SU-DHL-6 (cell line): ENCODE results near the gene ZNF618.

Experiments
- CTCF ChIP-seq: fragments of 200-600 bp; sonication (generic); IDR thresholded peaks from one replicate; pipeline ENCODE4 v1.5.1; 2017; ENCODE audit warnings: antibody characterized with exemption, mild to moderate bottlenecking, low read length, moderate library complexity; ENCODE audit not compliant: insufficient read depth, poor library complexity, severe bottlenecking
- EZH2phosphoT487 ChIP-seq: fragments of 200-600 bp; sonication (generic), shearing (Covaris generic); conservative IDR thresholded peaks from 2 replicates; pipeline ENCODE4 v1.6.1; 2018; ENCODE audit warnings: mild to moderate bottlenecking, antibody characterized with exemption, low read length, moderate library complexity, mixed read lengths

DNA sequence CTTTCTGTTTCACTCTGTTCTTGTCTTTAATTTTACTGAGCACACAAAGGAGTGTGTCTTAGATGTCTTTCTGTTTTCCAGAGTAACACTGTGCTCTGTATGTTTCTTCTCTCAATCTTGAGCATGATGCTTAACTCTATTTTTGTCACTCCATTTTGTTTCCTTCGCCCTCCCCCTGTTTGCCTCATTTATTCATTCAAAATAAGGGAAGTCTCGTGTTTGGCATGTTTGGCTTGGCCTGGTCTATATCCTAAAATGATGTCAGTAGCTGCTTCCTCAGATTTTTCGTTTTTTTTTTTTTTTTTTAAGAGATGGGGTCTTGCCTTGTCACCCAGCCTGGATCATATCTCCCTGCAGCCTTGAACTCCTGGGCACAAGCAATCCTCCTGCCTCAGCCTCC lies 22.0 kb downstream of the ZNF618 start:
- no peak for TF ChIP-seq CTCF
- no peak for TF ChIP-seq EZH2phosphoT487
